MV-4-11 (cell line): ENCODE results near the gene KIAA1671.
"Not testable (repeated sequence)": the region's sequence is repeated elsewhere in the genome, so short reads cannot be mapped to it uniquely, and the experiment has no call there.

ENCODE experiments used
- DNase-seq: peaks from one replicate; lab custom pipeline; 2025; lab: John Stamatoyannopoulos, UW

The KIAA1671 gene

GRCh38 chr22:24951942-24952836, at the start of gene KIAA1671:
Gene KIAA1671, plus strand, starts transcription at chr22:24952716. Its CDS starts 75,284 bp downstream, at chr22:25028000.
- DNase-seq, result peak; percentile 42

- DNase-seq, result no peak
These were observed 46.6 kb upstream of the KIAA1671 start for GRCh38 chr22:24905909-24906308.

- DNase-seq, result not testable (repeated sequence)
These were observed 45.4 kb upstream of the KIAA1671 start for GRCh38 chr22:24907101-24907500.

GRCh38 chr22:24920029-24920428, 32.5 kb upstream of the KIAA1671 start:
- peak; percentile 13 for DNase-seq

GRCh38 chr22:24925586-24926427, 26.7 kb upstream of the KIAA1671 start:
- no peak for DNase-seq

GRCh38 chr22:24926428-24926725, 26.1 kb upstream of the KIAA1671 start:
- no peak for DNase-seq

- DNase-seq, result peak; percentile 46
These were observed 25.5 kb upstream of the KIAA1671 start for GRCh38 chr22:24926849-24927579.

GRCh38 chr22:24928322-24928721, 24.2 kb upstream of the KIAA1671 start:
- DNase-seq, result no peak

- DNase-seq, result no peak
These were observed 21.8 kb upstream of the KIAA1671 start for GRCh38 chr22:24930678-24931077.

GRCh38 chr22:24935771-24936483, 16.6 kb upstream of the KIAA1671 start:
- DNase-seq, result no peak

GRCh38 chr22:24937114-24937513, 15.4 kb upstream of the KIAA1671 start:
- peak; percentile 20 for DNase-seq

- DNase-seq, result no peak
These were observed 13.7 kb upstream of the KIAA1671 start for GRCh38 chr22:24938741-24939341.

GRCh38 chr22:24942301-24942700, 10.2 kb upstream of the KIAA1671 start:
- DNase-seq, result no peak

GRCh38 chr22:24944217-24944937, 8.1 kb upstream of the KIAA1671 start:
- DNase-seq, result no peak

GRCh38 chr22:24945430-24945829, 7.1 kb upstream of the KIAA1671 start:
- no peak for DNase-seq

- DNase-seq, result no peak
These were observed 5.1 kb upstream of the KIAA1671 start for GRCh38 chr22:24947383-24947782.

- no peak for DNase-seq
These were observed 4.6 kb upstream of the KIAA1671 start for GRCh38 chr22:24947881-24948280.

GRCh38 chr22:24948356-24949202, 3.9 kb upstream of the KIAA1671 start:
- DNase-seq, result no peak

- no peak for DNase-seq
These were observed 2.1 kb upstream of the KIAA1671 start for GRCh38 chr22:24950272-24950902.
